A549 (cell line): ENCODE measurements around the gene MAP2.

ENCODE experiments used
- CTCF ChIP-seq: fragments of >200 bp; sonication (Bioruptor Twin); formaldehyde crosslinking; IDR thresholded peaks from 3 replicates; pipeline ENCODE4 v1.5.1; 2016
- E2F6 ChIP-seq: IDR thresholded peaks from 2 replicates; pipeline ENCODE4 v1.6.1; 2012; ENCODE audit warnings: low read depth, borderline replicate concordance
- EHF ChIP-seq: fragments of 250-450 bp; sonication (Bioruptor Pico); IDR thresholded peaks from 2 replicates; pipeline ENCODE4 v1.5.0; 2020; ENCODE audit warnings: mild to moderate bottlenecking
- EP300 ChIP-seq, 2 experiments: fragments of >200 bp; sonication (Bioruptor Twin); formaldehyde crosslinking; IDR thresholded peaks; 2 replicates in 1 of 2; 3 replicates in 1 of 2; pipeline ENCODE4 v1.6.1; 2016 to 2017
- HES2 ChIP-seq: fragments of >200 bp; sonication (Bioruptor Twin); formaldehyde crosslinking; IDR thresholded peaks from 2 replicates; pipeline ENCODE4 v1.6.1; 2016
- HOXA7 ChIP-seq: fragments of 250-450 bp; sonication (Bioruptor Pico); IDR thresholded peaks from 2 replicates; pipeline ENCODE4 v1.5.0; 2020; ENCODE audit warnings: mild to moderate bottlenecking, moderate library complexity
- JUN ChIP-seq, 2 experiments: fragments of >200 bp; sonication (Bioruptor Twin); formaldehyde crosslinking; IDR thresholded peaks; 2 replicates in 1 of 2; 3 replicates in 1 of 2; pipeline ENCODE4 v1.6.1; 2016 to 2017
- JUNB ChIP-seq: fragments of >200 bp; sonication (Bioruptor Twin); formaldehyde crosslinking; IDR thresholded peaks from 2 replicates; pipeline ENCODE4 v1.6.1; 2016
- POLR2A ChIP-seq: IDR thresholded peaks from 2 replicates; pipeline ENCODE4 v1.6.1; 2012; ENCODE audit warnings: mild to moderate bottlenecking, low read length
- POLR2AphosphoS2 ChIP-seq: conservative IDR thresholded peaks from 2 replicates; pipeline ENCODE4 v1.6.1; 2012; ENCODE audit warnings: low read length, improper control_type of control experiment, inconsistent platforms
- RAD21 ChIP-seq, 2 experiments: fragments of >200 bp in 1 of 2; sonication (Bioruptor Twin) in 1 of 2; formaldehyde crosslinking in 1 of 2; IDR thresholded peaks in 1 of 2; conservative IDR thresholded peaks in 1 of 2; 2 replicates in 1 of 2; 3 replicates in 1 of 2; pipeline ENCODE4 v1.6.1; 2012 to 2018; ENCODE audit warnings: inconsistent platforms in 1 of 2
- REST ChIP-seq: fragments of 200-600 bp; sonication (generic); IDR thresholded peaks from 2 replicates; pipeline ENCODE4 v1.6.1; 2016; ENCODE audit warnings: antibody characterized with exemption, mild to moderate bottlenecking, moderate library complexity
- RFX5 ChIP-seq: fragments of 450-650 bp; IDR thresholded peaks from 2 replicates; pipeline ENCODE4 v1.7.1; 2014; ENCODE audit warnings: antibody characterized with exemption, mild to moderate bottlenecking, moderate library complexity
- SREBF2 ChIP-seq: fragments of 450-650 bp; IDR thresholded peaks from 2 replicates; pipeline ENCODE4 v1.6.1; 2014; ENCODE audit warnings: mild to moderate bottlenecking, moderate library complexity

- TF ChIP-seq HOXA7 (no peak), CTCF (no peak), POLR2A (no peak), EHF (CRISPR knock-in tag) (no peak), E2F6 (no peak), JUNB (no peak), SREBF2 (no peak), RAD21 (conservative IDR thresholded peaks at IDR 0.05 in 1 of 2, IDR thresholded peaks at IDR 0.05 in 1 of 2) (no peak), POLR2AphosphoS2 (no peak), REST (no peak), HES2 (no peak), RFX5 (no peak), EP300 (IDR thresholded peaks at IDR 0.05) (no peak), JUN (IDR thresholded peaks at IDR 0.05) (no peak)
Measured at GRCh38 chr2:209532321-209532720, 108.5 kb downstream of the MAP2 start.
